ENCODE data around the gene S1PR1.

- TF ChIP-seq, protein P1, sequence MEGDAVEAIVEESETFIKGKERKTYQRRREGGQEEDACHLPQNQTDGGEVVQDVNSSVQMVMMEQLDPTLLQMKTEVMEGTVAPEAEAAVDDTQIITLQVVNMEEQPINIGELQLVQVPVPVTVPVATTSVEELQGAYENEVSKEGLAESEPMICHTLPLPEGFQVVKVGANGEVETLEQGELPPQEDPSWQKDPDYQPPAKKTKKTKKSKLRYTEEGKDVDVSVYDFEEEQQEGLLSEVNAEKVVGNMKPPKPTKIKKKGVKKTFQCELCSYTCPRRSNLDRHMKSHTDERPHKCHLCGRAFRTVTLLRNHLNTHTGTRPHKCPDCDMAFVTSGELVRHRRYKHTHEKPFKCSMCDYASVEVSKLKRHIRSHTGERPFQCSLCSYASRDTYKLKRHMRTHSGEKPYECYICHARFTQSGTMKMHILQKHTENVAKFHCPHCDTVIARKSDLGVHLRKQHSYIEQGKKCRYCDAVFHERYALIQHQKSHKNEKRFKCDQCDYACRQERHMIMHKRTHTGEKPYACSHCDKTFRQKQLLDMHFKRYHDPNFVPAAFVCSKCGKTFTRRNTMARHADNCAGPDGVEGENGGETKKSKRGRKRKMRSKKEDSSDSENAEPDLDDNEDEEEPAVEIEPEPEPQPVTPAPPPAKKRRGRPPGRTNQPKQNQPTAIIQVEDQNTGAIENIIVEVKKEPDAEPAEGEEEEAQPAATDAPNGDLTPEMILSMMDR (IDR thresholded peaks at IDR 0.05) = no peak
- TF ChIP-seq POLR2A (IDR thresholded peaks at IDR 0.05) = no peak
These were observed 15.9 kb upstream of the S1PR1 start for GRCh38 chr1:101220906-101221305.
